ENCODE results near the gene RNF144A.

The RNF144A gene

DNA sequence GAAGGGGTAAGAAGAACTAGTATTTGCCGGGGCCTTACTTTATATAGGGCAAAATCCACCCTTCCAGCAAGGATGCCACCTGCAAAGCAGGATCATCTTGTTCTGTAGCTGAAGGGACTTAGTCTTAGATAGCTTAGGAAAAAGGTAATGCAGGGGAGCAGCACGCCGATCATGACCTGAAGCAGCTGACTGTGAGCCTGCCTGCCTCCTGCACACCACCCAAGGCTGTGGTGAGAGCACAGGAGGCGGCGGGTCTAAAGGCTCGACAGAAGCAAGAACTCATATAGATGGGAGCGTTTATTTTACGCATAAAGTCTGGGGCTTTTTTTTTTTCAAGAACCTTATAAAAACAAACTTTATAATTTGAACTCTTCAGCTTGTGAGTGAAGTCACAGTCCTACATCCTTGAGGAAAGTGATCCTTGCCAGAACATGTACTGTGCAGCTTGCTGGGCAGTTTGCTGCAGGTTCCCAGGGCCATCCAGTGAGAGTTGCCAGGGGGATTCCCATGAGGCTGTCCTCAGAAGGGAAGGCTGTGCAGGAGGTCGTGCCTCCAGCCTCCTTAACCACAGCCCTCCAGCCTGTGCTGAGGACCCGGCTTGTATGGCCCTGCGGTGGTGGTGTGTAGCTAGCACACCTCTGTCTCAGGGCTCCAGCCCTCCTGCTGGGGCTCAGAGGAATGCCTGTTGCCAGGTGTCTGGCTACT lies 92.1 kb downstream of the RNF144A start:
- no peak for DNase-seq

DNA sequence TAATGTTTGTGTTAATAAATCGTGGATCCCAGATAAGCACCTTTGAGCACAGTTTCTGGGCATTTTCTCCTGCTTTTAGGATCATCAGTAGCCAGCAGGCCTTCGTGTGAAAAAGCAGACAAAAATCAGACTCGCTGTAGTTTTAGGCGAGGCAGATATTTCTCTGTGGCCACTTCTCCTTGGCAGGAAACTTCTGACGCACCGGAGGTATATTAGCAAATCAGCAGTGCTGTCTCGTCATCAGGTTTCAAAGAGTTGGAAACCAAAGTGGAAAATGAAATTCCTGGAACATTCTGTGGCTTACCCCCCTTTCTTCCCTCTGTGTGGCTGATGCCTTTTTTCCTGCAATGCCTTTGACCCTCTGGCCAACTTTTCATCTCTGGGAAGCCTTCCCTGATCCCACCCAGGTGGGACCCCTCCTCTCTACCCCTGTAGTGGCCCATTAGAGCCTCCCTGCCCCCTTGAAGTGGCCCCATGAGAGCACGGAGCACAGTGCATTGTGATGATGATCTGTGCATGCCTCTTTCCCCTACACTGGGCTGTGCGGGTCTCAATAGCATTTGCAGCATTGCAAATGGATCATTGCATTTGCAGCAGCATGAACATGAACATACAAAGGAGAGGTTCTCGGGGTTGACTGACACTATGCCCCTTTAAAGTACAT lies 93.3 kb downstream of the RNF144A start:
- no peak for DNase-seq

GRCh38 chr2:7011356-7012083 lies 94.3 kb downstream of the RNF144A start:
- DNase-seq, result no peak

DNA sequence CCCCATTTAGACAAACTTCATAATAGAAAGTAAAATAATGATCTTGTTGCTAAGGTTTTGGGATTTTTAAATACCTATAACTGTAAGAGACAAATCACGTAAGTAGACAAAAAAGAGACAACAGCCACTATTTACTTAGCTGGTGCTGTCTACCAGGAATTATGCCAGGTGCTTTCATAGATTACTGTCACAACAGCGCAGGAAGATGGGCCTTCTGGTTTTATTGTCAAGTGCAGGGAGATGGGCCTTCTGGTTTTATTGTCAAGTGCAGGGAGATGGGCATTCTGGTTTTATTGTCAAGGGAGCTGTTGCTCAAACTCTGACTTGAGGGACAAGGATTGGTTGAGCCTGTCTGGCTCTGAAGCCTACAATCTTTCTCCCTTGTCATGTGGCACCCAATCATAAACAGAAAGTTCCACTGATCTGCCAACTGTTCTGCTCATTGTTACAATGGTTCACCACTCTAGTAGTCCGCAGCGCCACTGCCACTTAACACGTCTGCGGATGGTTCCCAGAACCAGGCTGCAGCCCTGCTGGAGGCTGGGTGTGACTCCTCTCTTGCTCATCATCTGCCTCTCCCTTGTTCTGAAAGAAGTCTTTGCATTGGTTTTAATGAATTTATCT lies 95.0 kb downstream of the RNF144A start:
- DNase-seq, result no peak

- DNase-seq, result peak in 1 of 5 donors; percentile 18
Measured at GRCh38 chr2:7013471-7014160, 96.4 kb downstream of the RNF144A start.

GRCh38 chr2:7014174-7014640 lies 97.0 kb downstream of the RNF144A start:
- DNase-seq, result peak in 2 of 5 donors; percentile 13 to 33

DNA sequence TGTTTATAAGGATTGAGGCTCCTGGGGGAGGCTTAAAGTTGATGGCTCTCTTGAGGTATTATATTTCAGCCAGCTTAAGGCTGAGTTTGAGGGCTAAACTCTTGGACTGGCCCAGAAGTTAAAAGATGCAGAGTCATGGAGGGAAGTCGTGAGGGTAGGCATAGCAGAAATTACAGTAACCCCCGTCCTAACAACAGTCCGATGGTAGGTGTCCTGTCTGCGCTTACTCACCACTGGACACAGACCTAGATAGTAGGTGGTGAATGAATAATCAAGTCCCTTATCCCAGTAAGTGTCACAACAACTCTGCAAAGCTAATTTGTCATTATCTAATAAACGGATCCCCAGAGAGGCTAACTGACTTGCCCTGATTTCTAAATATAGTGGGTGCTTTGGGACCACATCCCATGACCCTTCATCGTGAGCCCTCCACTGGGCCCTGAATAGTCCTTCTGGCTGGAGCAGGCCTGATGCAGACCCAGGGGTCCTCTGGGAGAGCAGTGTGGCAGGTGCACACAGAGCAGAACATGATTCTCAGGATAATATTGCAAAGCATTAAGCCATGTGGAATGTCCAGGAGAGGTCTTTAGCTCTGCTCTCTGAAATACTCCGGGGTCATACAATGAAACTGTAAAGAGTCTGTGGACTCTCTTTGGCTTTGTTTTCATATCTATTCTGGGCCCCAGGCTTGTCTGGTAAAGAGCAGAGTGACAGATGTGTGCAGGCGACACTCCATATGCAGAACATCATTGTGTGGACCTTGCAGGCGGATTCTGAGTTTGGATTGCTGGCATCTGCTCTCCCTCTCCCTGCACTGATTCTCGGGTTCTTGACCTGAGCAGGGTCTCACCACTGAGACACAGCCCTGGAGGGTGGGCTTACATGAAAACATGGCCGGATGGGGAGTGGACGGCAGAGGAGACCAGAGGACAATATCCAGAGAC lies 98.1 kb downstream of the RNF144A start:
- DNase-seq, result no peak

DNA sequence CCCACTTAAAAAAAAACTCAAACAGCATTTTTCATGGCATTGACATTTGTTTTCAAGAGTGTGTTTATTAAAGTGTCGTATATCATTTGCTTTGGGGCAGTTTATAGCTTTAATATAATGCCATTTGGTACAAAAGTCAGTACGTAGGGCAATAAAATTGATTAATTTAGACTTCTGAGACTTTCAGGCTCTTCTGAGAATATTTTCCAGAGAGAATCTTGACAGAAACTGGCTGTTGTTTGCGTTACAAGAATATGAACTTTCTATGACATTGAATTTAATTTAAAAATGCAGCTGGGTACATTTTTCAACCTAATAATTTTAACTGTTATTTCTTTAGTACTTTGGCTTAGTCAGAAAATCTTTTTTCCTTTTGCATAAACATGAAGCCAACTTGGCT lies 98.9 kb downstream of the RNF144A start:
- DNase-seq, result no peak

DNA sequence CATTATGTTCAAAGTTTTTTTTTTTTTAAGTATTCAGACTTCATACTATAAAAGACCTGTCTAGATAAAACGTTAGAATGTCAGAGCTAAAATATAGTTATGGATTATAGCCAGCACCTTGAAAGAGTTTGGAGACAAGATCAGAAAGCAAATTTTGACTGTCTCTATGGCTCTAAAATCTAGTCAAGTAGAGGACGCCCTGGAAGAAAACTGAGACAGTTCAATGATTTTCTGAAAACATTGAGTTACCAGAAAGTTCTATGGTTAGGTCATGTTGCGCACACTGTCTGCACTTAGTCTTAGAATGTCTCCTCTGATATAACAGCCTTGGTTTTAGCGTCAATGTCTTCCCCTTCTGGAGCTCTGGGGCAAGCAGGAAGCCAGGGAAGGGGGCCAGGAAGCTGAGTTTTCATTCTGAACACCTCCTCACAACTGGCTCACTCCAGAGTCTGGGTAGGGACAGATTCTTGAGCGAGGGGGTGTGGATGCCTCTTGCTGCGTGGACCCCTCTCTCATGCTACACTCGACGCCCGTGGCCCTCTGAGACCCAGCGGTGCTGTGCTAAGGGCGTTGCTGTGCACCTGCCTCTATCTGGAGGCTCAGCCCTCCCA lies 99.5 kb downstream of the RNF144A start:
- no peak for DNase-seq

- DNase-seq, result no peak
Measured at GRCh38 chr2:7017671-7018281, 100.6 kb downstream of the RNF144A start.

DNA sequence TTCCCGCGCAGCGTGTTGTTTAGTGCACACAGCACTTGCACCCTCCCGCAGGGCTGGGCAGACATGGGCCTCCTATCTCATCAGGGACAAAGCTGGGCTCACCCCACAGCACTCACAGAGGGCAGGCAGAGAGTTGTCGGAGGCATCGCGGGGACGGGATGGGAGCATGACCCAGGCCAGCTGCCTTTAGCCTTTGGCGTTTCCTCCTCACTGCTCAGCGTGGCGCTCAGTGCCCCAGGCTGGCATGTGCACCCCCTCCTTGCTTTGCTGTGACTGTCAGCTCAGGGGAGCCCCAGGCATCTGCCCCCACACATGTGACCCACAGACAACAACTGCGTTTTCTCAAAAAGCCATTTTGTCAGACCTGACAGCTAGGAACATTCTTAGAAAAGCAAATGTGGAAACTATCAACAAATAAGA lies 101.1 kb downstream of the RNF144A start:
- no peak for DNase-seq

DNA sequence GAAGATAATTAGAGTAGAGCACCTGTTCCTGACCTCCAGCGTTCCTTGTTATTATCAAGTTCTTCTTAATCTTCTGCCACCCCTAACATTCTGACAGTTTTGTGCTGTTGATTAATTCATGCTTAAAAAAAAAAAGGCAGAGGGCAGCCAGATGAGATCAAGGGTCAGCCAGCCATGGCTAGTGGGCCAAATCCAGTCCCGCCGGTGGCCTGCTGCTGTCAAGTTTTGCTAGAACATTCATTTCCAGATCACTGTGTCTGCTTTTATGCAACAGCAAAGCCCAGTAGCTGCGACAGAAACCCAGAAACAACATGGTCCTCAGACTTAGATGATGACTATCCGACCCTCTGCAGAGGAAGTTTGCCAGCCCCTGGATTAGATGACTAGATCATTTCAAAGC lies 101.6 kb downstream of the RNF144A start:
- no peak for DNase-seq

- DNase-seq, result no peak
Measured at GRCh38 chr2:7019191-7019590, 102.0 kb downstream of the RNF144A start.

- DNase-seq, result no peak
Measured at GRCh38 chr2:7020059-7020458, 102.8 kb downstream of the RNF144A start.

GRCh38 chr2:7020468-7020867 lies 103.3 kb downstream of the RNF144A start:
- DNase-seq, result no peak

DNA sequence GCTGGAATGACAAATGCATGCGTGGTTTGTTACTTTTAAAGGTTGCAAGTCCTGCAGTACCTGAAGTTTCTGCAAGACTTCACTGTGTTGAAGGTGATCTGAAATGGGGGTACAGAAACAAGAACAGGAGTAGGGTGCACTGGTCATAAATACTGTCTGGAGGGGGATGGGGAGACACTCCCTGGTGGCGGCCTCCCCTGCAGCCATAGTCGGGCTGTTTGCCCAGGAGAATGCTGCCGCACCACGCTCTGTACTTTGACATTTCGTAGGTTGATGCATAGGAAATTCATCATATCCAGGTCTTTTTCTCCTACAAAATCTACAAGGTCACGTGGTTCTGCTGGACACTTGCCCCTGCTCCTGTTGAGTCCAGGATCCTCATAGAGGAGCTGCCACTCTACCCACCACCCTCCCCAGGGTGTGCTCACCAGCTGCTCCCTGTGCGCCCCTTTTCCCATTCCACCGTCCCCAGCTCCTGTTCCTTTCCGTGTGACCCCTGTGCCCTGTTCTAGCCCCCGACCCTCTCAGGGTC lies 103.8 kb downstream of the RNF144A start:
- DNase-seq, result no peak

DNA sequence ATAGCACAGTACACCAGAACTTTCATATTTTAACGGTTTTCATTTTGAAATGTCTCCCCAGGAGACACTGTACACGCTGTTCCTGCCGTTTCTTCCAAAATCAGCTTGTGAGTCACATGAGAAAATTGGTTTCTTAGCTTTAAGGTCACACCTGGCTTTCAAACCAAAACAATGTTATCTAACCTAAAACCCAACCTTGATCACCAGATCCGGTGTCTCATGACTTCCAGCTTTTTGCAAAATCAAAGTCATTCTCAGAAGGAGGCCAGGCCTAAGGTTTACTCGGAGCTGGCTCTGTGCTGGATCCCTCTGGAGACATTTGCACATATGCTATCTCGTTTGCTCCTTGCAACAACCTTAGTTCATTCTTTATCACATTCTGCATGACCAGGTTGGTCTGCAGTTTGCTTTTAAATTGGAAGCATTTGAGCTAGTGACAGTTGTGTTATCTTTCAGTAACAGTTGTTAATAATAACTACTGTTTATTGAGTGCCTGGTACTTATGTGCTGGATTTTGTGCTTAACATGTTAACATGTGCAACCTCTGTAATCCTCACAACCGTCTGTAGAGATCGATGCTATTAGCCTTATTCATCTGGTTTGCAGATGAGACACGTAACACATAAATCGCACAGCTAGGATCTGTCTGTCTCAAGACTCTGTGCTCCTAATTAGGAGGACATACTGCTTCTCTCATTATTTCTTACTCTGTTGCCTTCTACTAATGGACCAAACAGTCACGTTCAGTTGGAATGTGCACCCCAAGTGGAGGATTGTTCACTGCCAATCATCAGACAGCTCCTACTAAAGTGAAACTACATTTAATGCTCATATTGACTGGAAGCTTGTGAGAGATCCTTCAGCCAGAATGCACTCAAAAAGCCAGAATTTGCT lies 105.5 kb downstream of the RNF144A start:
- no peak for DNase-seq

- no peak for DNase-seq
Measured at GRCh38 chr2:7023542-7023941, 106.3 kb downstream of the RNF144A start.

DNA sequence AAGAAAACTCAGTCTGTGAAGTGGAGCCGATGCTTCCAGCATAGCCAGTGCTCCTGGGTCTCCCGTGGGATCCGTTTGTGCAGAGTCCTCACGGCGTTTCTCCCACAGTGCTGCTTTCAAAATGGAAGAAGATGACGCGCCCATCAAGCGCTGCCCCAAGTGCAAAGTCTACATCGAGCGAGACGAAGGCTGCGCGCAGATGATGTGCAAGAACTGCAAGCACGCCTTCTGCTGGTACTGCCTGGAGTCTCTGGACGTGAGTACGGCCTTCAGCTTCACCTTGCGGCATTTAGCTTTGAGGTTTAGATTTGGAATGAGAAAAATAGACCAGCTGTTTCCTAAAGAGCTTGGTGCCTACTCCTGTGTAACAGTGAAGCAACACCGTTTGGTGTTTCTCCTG lies 107.0 kb downstream of the RNF144A start:
- DNase-seq, result no peak

Data from T-helper 1 cell (primary cell).